HepG2 (cell line): ENCODE data around the gene NXN. TPM values are rescaled to one million over a fixed set of nuclear protein-coding genes. Genes with fewer than 3 reads are reported as not detected.
A peak's percentile ranks its signal among the peaks of the same experiment; 100 is the strongest.

Experiments used
- CAMTA2 ChIP-seq: sonication (generic); formaldehyde crosslinking; IDR thresholded peaks from 2 replicates; pipeline ENCODE4 v1.4.0; 2020; ENCODE audit warnings: mild to moderate bottlenecking, missing genetic modification reagents, borderline replicate concordance
- DPF2 ChIP-seq: sonication (generic); formaldehyde crosslinking; IDR thresholded peaks from 2 replicates; pipeline ENCODE4 v1.4.0; 2020; ENCODE audit warnings: mild to moderate bottlenecking, low read depth, missing genetic modification reagents, borderline replicate concordance
- HDAC2 ChIP-seq: sonication (generic); formaldehyde crosslinking; IDR thresholded peaks from 2 replicates; pipeline ENCODE4 v1.4.0; 2020; ENCODE audit warnings: missing genetic modification reagents
- HNF4A ChIP-seq: sonication (generic); formaldehyde crosslinking; IDR thresholded peaks from 2 replicates; pipeline ENCODE4 v1.4.0; 2020; ENCODE audit warnings: missing genetic modification reagents
- MEF2D ChIP-seq: sonication (generic); formaldehyde crosslinking; IDR thresholded peaks from 2 replicates; pipeline ENCODE4 v1.5.1; 2020; ENCODE audit warnings: mild to moderate bottlenecking, missing genetic modification reagents
- NFE2L2 ChIP-seq: fragments of 150-350 bp; IDR thresholded peaks from 2 replicates; pipeline ENCODE4 v1.6.1; 2014; ENCODE audit warnings: low read length
- POLR2AphosphoS5 ChIP-seq: IDR thresholded peaks from 2 replicates; pipeline ENCODE4 v1.6.1; 2012; ENCODE audit warnings: low read depth, low read length
- RAD51 ChIP-seq: fragments of 450-650 bp; IDR thresholded peaks from 2 replicates; pipeline ENCODE4 v1.6.1; 2016; ENCODE audit warnings: borderline replicate concordance
- STAG1 ChIP-seq: sonication (generic); formaldehyde crosslinking; IDR thresholded peaks from 2 replicates; pipeline ENCODE4 v1.4.0; 2020; ENCODE audit warnings: missing genetic modification reagents
- U2AF2 ChIP-seq: fragments of 200-400 bp; formaldehyde crosslinking; IDR thresholded peaks from 2 replicates; pipeline ENCODE4 v1.6.1; 2017; ENCODE audit warnings: low read depth, mild to moderate bottlenecking, low read length
- YEATS2 ChIP-seq: sonication (generic); formaldehyde crosslinking; IDR thresholded peaks from 2 replicates; pipeline ENCODE4 v1.4.0; 2020; ENCODE audit warnings: missing genetic modification reagents, borderline replicate concordance
- ZBTB38 ChIP-seq: sonication (generic); formaldehyde crosslinking; IDR thresholded peaks from 2 replicates; pipeline ENCODE4 v1.5.1; 2020; ENCODE audit warnings: mild to moderate bottlenecking, missing genetic modification reagents
- ZNF275 ChIP-seq: sonication (generic); formaldehyde crosslinking; IDR thresholded peaks from 2 replicates; pipeline ENCODE4 v1.8.0; 2022; ENCODE audit warnings: missing genetic modification reagents, mild to moderate bottlenecking, inconsistent platforms, borderline replicate concordance
- ZNF343 ChIP-seq: sonication (generic); formaldehyde crosslinking; IDR thresholded peaks from 2 replicates; pipeline ENCODE4 v1.4.0; 2020; ENCODE audit warnings: mild to moderate bottlenecking, missing genetic modification reagents
- ZNF605 ChIP-seq: sonication (generic); formaldehyde crosslinking; IDR thresholded peaks from 2 replicates; pipeline ENCODE4 v1.8.0; 2022; ENCODE audit warnings: mild to moderate bottlenecking, missing genetic modification reagents
- ZNF646 ChIP-seq: sonication (generic); formaldehyde crosslinking; IDR thresholded peaks from 2 replicates; pipeline ENCODE4 v1.9.0; 2021; ENCODE audit warnings: mild to moderate bottlenecking, missing genetic modification reagents
- ZNF772 ChIP-seq: sonication (generic); formaldehyde crosslinking; IDR thresholded peaks from 2 replicates; pipeline ENCODE4 v1.5.0; 2020; ENCODE audit warnings: mild to moderate bottlenecking, missing genetic modification reagents
- ZSCAN9 ChIP-seq: IDR thresholded peaks from 2 replicates; pipeline ENCODE4 v1.6.1; 2016; ENCODE audit warnings: borderline replicate concordance
- polyA plus RNA-seq, 8 experiments: library from polyadenylated mRNA; depleted of rRNA in 3 of 8; stranded (reverse) in 7 of 8; unstranded in 1 of 8; fragments of >200 nt; fragmentation: Illumina TruSeq in 4 of 8; extraction: Trizol in 4 of 8; gene quantifications; 2 replicates each; pipeline versions ENCODE4 v1.2.1 to v1.2.3, GENCODE V29; 2011 to 2016; ENCODE audit warnings: low read depth in 4 of 8, missing spikeins in 1 of 8, mixed read lengths in 1 of 8; ENCODE audit not compliant: insufficient read depth in 1 of 8
- total RNA-seq, 5 experiments: library from RNA; depleted of rRNA; stranded (reverse); fragments of >200 nt; fragmentation: Illumina TruSeq; extraction: Trizol; gene quantifications; 2 replicates each; pipeline ENCODE4 v1.2.3, GENCODE V29; 2016; ENCODE audit warnings: low read depth in 1 of 5
- TF ChIP-seq, protein P1 (sequence below): sonication (generic); formaldehyde crosslinking; IDR thresholded peaks from 2 replicates; pipeline ENCODE4 v1.4.0; 2020; ENCODE audit warnings: missing genetic modification reagents, borderline replicate concordance
- TF ChIP-seq, protein P2 (sequence below): sonication (generic); formaldehyde crosslinking; conservative IDR thresholded peaks from 2 replicates; pipeline ENCODE4 v1.5.0; 2020; ENCODE audit warnings: missing genetic modification reagents

Gene NXN
- total and polyA plus RNA-seq, 2 of the 13 experiments (the other 11 are each of a cell fraction or from before 2014, with no cell fraction given) = 22.2 to 24.3 TPM

- TF ChIP-seq, protein P1, sequence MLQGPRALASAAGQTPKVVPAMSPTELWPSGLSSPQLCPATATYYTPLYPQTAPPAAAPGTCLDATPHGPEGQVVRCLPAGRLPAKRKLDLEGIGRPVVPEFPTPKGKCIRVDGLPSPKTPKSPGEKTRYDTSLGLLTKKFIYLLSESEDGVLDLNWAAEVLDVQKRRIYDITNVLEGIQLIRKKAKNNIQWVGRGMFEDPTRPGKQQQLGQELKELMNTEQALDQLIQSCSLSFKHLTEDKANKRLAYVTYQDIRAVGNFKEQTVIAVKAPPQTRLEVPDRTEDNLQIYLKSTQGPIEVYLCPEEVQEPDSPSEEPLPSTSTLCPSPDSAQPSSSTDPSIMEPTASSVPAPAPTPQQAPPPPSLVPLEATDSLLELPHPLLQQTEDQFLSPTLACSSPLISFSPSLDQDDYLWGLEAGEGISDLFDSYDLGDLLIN (CRISPR knock-in tag) = peak; percentile 57; the same call in 1 of the 2 replicates
- TF ChIP-seq STAG1 (peak; percentile 98), HDAC2 (CRISPR knock-in tag) (peak; percentile 85), ZNF605 (peak; percentile 92), POLR2AphosphoS5 (peak; percentile 85), MEF2D (CRISPR knock-in tag) (peak; percentile 83; the same call in 1 of the 2 replicates), ZBTB38 (CRISPR knock-in tag) (peak; percentile 93), ZSCAN9 (CRISPR knock-in tag) (0 out of 2 replicates have a peak, but pooled peaks have one; percentile 63), RAD51 (no peak), U2AF2 (no peak), ZNF772 (CRISPR knock-in tag) (peak; percentile 84), HNF4A (CRISPR knock-in tag) (peak; percentile 39; the same call in 1 of the 2 replicates), ZNF275 (CRISPR knock-in tag) (peak; percentile 98), ZNF343 (CRISPR knock-in tag) (peak; percentile 68; the same call in 1 of the 2 replicates), DPF2 (CRISPR knock-in tag) (no peak), ZNF646 (CRISPR knock-in tag) (no peak), NFE2L2 (no peak), YEATS2 (CRISPR knock-in tag) (peak; percentile 95), CAMTA2 (no peak; the same call in 1 of the 2 replicates)
- TF ChIP-seq, protein P2, sequence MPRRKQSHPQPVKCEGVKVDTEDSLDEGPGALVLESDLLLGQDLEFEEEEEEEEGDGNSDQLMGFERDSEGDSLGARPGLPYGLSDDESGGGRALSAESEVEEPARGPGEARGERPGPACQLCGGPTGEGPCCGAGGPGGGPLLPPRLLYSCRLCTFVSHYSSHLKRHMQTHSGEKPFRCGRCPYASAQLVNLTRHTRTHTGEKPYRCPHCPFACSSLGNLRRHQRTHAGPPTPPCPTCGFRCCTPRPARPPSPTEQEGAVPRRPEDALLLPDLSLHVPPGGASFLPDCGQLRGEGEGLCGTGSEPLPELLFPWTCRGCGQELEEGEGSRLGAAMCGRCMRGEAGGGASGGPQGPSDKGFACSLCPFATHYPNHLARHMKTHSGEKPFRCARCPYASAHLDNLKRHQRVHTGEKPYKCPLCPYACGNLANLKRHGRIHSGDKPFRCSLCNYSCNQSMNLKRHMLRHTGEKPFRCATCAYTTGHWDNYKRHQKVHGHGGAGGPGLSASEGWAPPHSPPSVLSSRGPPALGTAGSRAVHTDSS (CRISPR knock-in tag) = 0 out of 2 replicates have a peak, but pooled peaks have one; percentile 76
Observed at GRCh38 chr17:996554-997344, 17.2 kb upstream of the NXN start, which contains the start of gene TIMM22 (continued).
